Measurements from ENCODE around the gene BST1.
"Not testable (repeated sequence)": the region's sequence is repeated elsewhere in the genome, so short reads cannot be mapped to it uniquely, and the experiment has no call there.

The BST1 gene

DNA sequence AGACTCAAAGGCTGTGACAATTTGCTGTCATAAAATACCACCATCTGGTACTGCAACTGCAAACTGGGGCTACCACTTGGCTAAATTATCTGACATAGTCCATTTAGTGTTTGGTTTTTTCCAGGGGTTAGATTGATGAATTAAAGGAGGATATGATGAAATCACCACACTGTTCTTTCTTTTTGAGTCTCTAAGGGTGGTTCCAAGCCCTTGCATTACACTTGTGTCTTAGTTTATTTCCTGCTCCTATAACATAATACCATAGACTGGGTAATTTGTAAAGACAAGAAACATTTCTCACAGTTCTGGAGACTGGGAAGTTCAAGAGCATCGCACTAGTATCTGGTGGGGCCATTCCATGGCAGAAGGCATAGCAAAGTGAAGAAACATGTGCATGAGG, 43.2 kb downstream of the BST1 start:
- DNase-seq (ENCODE audit: low spot score), result no peak

- no peak for DNase-seq (ENCODE audit: low spot score)
Observed at GRCh38 chr4:15749001-15749400, 46.1 kb downstream of the BST1 start.

DNA sequence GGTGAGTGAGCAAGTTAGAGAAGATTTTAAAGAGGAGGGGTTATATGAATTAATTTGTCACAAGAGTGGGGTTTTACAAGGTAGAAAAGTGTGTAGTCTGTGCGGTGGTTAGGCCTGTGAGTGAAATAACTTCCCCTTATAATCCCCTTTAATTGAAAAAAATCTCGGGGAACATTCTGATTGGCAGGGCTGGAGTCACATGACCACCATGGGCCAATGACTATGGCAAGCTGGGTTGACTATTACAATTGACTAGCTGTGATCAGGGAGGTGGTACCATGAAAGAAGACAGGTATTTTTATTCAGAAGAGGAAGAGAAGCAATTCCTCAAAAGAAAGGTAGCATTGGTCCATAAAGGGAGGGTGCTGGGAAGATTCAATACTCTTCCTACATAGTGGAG, 48.3 kb downstream of the BST1 start:
- DNase-seq (ENCODE audit: low spot score), result no peak

DNA sequence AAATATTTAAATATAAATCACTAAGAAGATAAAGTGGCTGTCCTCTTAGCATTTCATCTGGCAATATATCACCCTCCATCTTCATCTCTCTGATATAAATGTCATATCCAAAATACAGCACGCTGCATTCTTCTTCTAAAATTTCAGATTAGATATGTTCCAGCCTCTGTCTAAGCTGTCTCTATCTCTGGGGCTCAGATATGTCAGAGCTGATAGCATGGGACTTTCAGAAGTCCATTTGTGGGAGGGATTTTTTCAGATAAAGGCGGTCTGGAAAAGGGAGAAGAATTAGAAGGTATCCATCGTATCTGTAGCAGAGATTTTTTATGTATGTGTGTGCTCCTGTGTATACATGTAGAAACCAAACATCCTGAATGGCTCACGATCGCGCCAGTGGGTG, 50.2 kb downstream of the BST1 start:
- DNase-seq (ENCODE audit: low spot score), result no peak

- no peak for DNase-seq (ENCODE audit: low spot score)
Observed at GRCh38 chr4:15753786-15754185, 50.9 kb downstream of the BST1 start.

GRCh38 chr4:15754323-15754722, 51.5 kb downstream of the BST1 start:
- peak; percentile 28 for DNase-seq (ENCODE audit: low spot score)

DNA sequence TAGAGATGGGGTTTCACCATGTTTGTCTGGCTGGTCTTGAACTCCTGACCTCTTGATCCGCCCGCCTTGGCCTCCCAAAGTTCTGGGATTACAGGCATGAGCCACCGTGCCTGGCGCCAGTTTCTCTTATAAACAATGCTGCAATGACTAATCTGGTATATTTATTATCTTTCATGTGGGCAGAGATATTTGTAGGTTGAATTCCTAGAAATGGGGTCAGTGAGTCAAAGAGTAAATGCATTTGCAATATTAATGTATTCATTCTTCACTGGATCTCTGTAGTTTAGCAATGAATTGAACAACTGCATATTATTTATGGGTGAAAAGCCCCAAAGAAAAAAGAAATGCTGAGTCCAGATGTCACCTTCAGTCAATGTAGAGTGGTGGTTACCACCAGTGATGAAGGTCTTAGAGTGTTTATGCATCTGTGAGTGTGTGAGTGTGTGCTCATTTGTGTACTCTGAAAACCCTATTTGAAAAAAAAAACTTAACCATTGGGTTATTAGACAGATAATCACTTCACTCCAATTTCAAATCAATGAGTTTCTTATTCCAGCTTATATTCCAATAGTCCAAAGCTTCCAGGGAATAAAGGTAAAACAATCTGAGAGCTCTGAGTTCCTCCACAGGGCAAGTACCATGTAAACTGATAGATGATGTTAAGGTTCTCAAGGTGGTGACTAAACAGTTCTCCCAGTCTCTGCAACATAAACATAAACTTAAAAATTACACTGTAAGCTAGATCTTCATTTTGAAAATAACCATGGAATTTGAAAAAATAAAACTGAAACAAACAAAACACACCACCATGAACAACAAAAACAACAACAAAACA, 52.7 kb downstream of the BST1 start:
- peak; percentile 66 for DNase-seq (ENCODE audit: low spot score)

DNA sequence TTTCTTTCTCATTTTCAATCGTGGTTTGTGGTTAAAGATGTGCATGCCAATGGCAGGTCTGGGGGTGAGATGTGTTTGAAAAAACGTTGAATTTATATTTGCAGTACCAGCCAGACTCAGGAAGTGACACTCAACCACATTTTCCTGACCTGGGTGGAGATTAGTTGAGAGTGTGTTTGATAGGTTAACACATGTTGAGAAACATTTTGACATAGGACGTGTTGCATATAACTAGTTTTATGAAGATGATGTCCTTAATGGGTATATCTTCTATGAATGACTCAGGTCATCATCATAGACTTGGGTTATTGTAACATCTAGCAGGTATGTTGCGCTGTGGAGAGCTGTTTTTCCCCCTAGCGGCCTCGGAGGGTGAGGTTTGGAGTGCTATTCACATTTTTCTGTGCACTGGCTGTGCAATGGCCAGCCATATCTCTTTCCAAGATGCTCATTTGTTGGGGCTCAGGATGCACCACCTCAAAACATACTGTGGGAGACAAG, 53.5 kb downstream of the BST1 start:
- DNase-seq (ENCODE audit: low spot score), result peak; percentile 90

DNA sequence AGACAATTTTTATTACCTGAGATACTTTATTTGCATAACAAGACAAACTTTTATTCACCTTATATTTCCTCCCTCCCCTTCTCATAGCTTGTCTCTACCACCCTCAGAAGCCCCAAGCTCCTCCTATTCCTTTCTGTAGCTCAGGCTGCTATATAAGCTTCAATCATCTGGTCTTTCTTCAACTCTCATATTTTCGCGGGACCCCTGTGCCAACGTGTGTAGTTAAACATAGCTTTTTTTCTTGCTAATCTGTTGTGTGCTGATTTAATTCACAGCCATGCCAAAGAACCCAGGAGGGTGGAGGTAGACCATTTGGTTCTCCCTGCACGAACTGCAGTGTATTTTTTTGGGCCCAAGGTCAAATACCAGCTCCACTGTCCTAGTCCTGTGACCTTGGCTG, 54.2 kb downstream of the BST1 start:
- no peak for DNase-seq (ENCODE audit: low spot score)

DNA sequence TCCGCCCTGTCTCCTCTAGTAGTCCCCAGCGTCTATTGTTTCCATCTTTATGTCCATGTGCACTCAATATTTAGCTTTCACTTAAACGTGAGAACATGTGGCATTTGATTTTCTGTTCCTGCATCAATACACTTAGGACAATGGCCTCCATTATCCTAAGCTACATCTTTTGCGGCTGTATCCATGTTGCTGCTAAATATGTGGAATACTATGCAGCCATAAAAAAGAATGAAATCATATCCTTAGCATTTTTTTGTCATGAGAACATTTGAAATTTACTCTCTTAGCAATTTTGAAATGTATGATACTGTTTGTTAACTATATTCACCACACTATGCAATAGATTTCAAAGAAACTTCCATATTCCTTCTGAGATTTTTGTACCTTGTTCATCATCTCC, 55.4 kb downstream of the BST1 start:
- no peak for DNase-seq (ENCODE audit: low spot score)

- DNase-seq (ENCODE audit: low spot score), result not testable (repeated sequence)
Observed at GRCh38 chr4:15762460-15762859, 59.6 kb downstream of the BST1 start.

DNA sequence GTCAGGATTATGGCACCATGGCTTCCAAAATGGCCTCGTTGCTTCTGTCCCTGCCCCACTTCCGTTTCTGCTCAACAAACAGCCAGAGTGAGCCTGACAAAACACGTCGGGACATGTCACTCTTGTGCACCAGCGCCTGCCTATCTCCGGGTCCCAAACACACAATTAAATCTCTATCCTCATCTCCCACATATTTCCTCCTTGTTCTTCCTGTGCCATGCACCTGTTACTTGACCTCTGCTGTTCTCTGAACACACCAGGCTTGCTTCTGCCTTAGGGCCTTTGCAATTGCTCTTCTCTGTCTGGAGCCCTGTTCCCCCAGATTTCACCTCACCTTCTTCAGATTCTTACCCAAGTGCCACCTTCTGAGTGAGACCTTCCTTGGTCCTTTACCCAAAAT, 62.5 kb downstream of the BST1 start:
- DNase-seq (ENCODE audit: low spot score), result no peak

DNA sequence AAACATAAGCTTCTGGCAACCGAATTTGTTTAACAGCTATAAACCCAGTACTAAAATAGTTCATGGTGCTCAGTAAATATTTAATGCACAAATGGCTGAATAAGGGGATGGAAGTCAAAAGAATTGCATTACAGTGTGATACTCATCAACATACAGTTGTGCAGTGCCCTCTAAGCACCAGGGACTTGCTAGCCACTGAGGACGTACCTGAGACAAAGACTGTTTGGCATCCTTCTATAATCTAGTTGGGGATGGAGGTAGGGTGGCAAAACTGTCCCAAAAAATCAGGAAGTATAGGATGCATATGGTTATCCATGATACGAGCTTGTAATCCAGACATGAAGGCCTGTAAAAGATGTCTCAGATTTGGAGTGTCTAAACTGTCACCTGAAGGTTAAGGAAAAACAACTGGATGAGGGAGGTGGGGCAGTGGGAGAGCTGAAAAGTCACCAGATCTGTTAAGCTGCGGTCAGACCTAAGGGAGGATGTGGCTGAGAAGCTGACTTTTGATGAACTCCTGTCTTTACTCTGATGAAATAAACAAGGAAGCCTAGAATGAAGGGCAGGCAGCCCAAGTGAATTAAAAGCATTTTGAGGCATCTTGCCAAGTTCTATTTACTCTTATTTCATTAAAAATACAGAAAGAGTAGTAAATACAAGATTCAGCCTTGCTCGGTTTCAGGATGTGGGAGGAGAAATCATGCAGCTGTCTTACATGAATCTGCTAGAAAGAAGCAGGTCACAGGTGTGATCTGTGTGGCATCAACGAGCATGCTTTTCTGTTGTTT, 63.2 kb downstream of the BST1 start:
- peak; percentile 39 for DNase-seq (ENCODE audit: low spot score)

GRCh38 chr4:15766821-15767220, 64.0 kb downstream of the BST1 start:
- DNase-seq (ENCODE audit: low spot score), result no peak

- no peak for DNase-seq (ENCODE audit: low spot score)
Observed at GRCh38 chr4:15769202-15769601, 66.3 kb downstream of the BST1 start.

DNA sequence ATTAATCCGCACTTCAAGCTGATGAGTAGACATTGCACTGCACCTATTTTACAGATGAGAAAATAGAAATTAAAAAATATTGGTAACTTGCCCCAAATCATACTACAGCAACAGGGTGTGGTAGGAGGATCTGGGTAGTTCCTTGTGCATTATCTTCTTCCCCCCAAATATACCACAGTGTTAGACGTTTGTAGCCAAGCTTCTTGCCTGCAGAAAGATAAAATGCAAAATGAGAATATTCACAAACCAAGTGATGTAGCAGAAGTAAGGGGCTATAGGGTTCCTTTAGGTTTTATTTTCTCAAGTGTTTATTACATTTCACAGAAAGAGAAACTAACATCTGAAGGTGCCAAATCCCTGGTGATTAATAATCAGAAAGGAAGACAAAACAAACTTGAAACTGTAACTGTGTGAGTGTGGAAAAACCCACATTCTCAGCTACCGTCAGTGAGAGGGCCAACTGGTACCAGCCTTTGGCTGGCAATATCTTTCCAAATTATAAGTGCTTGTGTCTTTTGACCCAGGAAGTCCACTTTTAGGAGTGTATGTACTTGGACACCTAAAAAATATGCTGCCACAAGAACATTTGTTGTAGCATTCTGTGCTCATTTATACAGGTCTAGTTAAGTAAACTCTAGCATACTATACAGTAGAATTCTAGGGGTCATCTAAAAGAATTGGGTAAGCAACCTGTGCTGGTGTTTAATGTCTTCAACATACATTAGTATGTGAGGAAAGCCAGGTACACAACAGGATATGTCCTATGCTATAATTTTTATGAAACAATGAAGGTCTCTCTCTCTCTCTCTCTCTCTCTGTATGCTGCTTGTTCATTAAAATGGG, 68.6 kb downstream of the BST1 start:
- peak; percentile 73 for DNase-seq (ENCODE audit: low spot score)

GRCh38 chr4:15774020-15774420, 71.2 kb downstream of the BST1 start:
- DNase-seq (ENCODE audit: low spot score), result no peak

DNA sequence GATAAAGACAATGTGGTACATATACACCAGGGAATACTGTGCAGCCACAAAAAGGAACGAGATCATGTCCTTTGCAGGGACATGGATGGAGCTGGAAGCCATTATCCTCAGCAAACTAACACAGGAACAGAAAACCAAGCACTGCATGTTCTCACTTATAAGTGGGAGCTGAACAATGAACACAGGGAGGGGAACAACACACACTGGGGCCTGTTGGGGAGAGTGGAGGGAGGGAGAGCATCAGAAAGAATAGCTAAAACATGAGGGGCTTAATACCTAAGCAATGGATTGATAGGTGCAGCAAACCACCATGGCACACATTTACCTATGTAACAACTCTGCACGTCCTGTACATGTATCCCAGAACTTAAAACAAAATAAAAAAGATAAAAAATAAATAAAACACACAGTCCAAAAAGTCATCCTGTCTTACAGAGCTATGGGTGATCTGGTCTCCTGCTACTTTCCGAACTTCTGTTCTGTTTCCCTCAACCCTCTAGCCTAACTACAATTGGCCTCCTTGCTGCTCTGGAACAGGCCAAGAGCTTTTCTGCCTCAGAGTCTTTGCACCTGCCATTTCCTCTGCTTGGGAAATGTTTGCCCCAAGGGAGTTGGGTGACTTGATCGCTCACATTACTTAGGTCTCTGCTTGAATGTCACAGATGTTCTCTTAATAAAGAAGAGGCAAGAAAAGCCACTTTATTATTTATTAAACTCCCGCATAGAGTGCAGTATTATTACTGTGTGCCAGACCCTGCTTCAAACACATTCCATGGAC, 74.2 kb downstream of the BST1 start:
- DNase-seq (ENCODE audit: low spot score), result no peak

GRCh38 chr4:15777697-15778288, 74.9 kb downstream of the BST1 start:
- no peak for DNase-seq (ENCODE audit: low spot score)

GRCh38 chr4:15778289-15779241, 75.7 kb downstream of the BST1 start, which contains the start of gene CD38:
Gene CD38, plus strand, starts transcription at chr4:15778328. Its CDS starts 87 bp downstream, at chr4:15778415.
- DNase-seq (ENCODE audit: low spot score), result peak; percentile 62
